NT2/D1 (cell line): ENCODE measurements around the gene KDM2B.

Experiments
- YY1 ChIP-seq: IDR thresholded peaks from 2 replicates; pipeline ENCODE4 v1.6.1; 2011; ENCODE audit not compliant: insufficient read length, insufficient read depth
- ZNF274 ChIP-seq: IDR thresholded peaks from 2 replicates; pipeline ENCODE4 v1.6.1; 2011; ENCODE audit warnings: mild to moderate bottlenecking, low read depth, low read length

DNA sequence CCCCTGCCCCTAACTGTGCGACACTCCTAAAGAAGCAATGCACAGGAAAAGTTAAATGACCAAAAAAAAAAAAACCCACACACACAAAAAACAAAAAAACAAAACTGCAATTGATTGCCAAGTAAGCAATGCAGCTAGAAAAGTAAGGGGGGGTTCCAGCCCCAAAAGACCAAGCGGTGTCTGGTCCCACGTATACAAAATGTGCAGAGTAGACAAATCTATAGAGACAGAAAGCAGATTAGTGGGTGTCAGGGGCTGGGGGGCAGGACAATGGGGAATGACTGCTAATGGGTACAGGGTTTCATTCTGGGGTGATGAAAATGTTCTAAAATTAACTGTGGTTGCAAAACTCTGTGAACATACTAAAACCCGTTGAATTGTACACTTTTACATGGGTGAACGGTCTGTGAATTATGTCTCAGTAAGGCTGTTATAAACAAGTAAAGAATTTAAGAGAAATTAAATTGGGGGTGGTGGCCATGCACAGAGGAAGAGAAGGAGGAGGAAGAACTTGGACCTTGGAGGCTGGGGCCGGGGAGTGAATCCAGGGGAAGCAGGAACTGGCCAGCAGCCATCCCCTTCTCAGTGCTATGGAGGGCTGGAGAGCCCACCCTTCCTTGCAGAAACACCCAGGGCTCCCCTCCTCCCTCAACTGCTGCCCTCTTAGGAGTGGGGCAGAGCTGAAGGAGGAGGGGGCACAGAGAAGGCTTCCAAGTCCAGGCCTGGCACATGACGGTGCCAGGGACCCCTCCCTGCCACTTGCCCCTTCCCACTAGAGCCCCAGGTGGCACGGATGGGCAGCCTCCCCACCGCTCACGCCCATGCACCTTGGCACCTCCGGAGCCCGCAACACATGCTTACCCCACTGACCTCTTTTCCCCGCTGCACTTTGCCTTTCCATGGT lies 45.4 kb downstream of the KDM2B start:
- TF ChIP-seq YY1 (no peak), ZNF274 (no peak)
